ENCODE measurements around the gene MON1B. TPM values are rescaled to one million over a fixed set of nuclear protein-coding genes. Genes with fewer than 3 reads are reported as not detected.

The MON1B gene
- total and polyA plus RNA-seq, 2 of the 8 experiments (the other 6 are each of a cell fraction or from before 2014, with no cell fraction given), result 20.0 to 45.9 TPM

GRCh38 chr16:77236063-77236511, 45.1 kb downstream of the MON1B start (continued):
- TF ChIP-seq CHD7 (IDR thresholded peaks at IDR 0.05; ENCODE audit: insufficient replicate concordance, low read length) (no peak), RFX5 (IDR thresholded peaks at IDR 0.05; ENCODE audit: borderline replicate concordance, low read depth, low read length) (no peak), MAFK (IDR thresholded peaks at IDR 0.05; ENCODE audit: low read depth, low read length) (peak; percentile 20; the same call in 1 of the 2 replicates), JUND (IDR thresholded peaks at IDR 0.05; ENCODE audit: low read length) (peak; percentile 36; the same call in 1 of the 2 replicates), JUN (IDR thresholded peaks at IDR 0.05; ENCODE audit: low read depth, low read length) (no peak), POU5F1 (IDR thresholded peaks at IDR 0.05; ENCODE audit: low read depth, low read length) (no peak), TBP (IDR thresholded peaks at IDR 0.05; ENCODE audit: low read depth, low read length) (peak; percentile 15; the same call in 1 of the 2 replicates), SIN3A (conservative IDR thresholded peaks at IDR 0.05 in 1 of 2, IDR thresholded peaks at IDR 0.05 in 1 of 2; ENCODE audit: low read depth in 1 of 2, low read length in 2 of 2) (peak in 1 of 2 experiments; percentile 64; a peak in 2 of 4 replicates), GTF2F1 (IDR thresholded peaks at IDR 0.05; ENCODE audit: borderline replicate concordance, low read depth, low read length) (0 out of 2 replicates have a peak, but pooled peaks have one; percentile 33), CEBPB (IDR thresholded peaks at IDR 0.05; ENCODE audit: low read depth, low read length) (peak; percentile 68; the same call in 1 of the 2 replicates)
